ENCODE data around the gene AQP5. TPM values are rescaled to one million over a fixed set of nuclear protein-coding genes. Genes with fewer than 3 reads are reported as not detected.

AQP5 gene
- total RNA-seq, 1 experiment from 2014 or later = not detected

- Histone ChIP-seq H3K79me2 (ENCODE audit: low read length) (no peaks in the 10 kb centered on the region), H3K4me2 (ENCODE audit: low read length) (peak overlapping the region; percentile 95), H3K9me2 (replicated peaks; ENCODE audit: low read length) (no peaks in the 10 kb centered on the region), H3K9me3 (ENCODE audit: low read length) (no peaks in the 10 kb centered on the region), H2AFZ (ENCODE audit: low read length) (peak overlapping the region; percentile 98), H3K27ac (ENCODE audit: low read length) (no peak overlapping the region), H3K4me3 (ENCODE audit: low read length) (peak overlapping the region; percentile 65), H3K4me1 (ENCODE audit: insufficient read depth, low read length) (peaks cover 18% of the 10 kb centered on the region), H3K36me3 (ENCODE audit: low read depth, low read length) (no peaks in the 10 kb centered on the region), H4K20me1 (ENCODE audit: low read length) (no peaks in the 10 kb centered on the region), H3K27me3 (ENCODE audit: low read length) (no peaks in the 10 kb centered on the region), H3K9ac (ENCODE audit: low read length) (peak overlapping the region; percentile 37; the same call in 1 of the 2 replicates), H3F3A (ENCODE audit: low read length, unreplicated experiment) (no peaks in the 10 kb centered on the region)
- ChIA-PET CTCF (interaction anchor here (0.5 to 2.7 kb wide), 9 partner anchors 8 to 344 kb away, joined by 3 to 38 read pairs (median 5); partner anchors contain the start of genes PRPF40B and SMARCD1), POLR2A (ENCODE audit: unreplicated experiment) (interaction anchor here (0.6 kb wide), 1 partner anchor 39 kb away, joined by 3 read pairs; no protein-coding TSS in a partner anchor)
- ATAC-seq (peak; percentile 62), DNase-seq (peak; percentile 82)
- TF ChIP-seq CTCF (conservative IDR thresholded peaks at IDR 0.05; ENCODE audit: low read depth, low read length) (peak; percentile 81), EZH2 (IDR thresholded peaks at IDR 0.05; ENCODE audit: low read length, unreplicated experiment) (no peak)
- intact Hi-C loops (cut with micrococcal nuclease) = loop anchor here (1.0 to 10.0 kb wide), 4 partner anchors 89 to 192 kb away; no protein-coding TSS in a partner anchor
- BruUV-seq (replicated peaks) = no TSS peak
Observed at GRCh38 chr12:49967042-49967776, 5.5 kb downstream of the AQP5 start.

- Histone ChIP-seq H3K4me2 (ENCODE audit: low read length) (peak overlapping the region; percentile 95), H4K20me1 (ENCODE audit: low read length) (no peaks in the 10 kb centered on the region), H3K27ac (ENCODE audit: low read length) (no peak overlapping the region), H2AFZ (ENCODE audit: low read length) (peak overlapping the region; percentile 98), H3K27me3 (ENCODE audit: low read length) (no peaks in the 10 kb centered on the region), H3K79me2 (ENCODE audit: low read length) (no peaks in the 10 kb centered on the region), H3K4me1 (ENCODE audit: insufficient read depth, low read length) (peaks cover 12% of the 10 kb centered on the region), H3K4me3 (ENCODE audit: low read length) (peak overlapping the region; percentile 65; the same call in 1 of the 2 replicates), H3K9ac (ENCODE audit: low read length) (no peak overlapping the region), H3K9me2 (replicated peaks; ENCODE audit: low read length) (no peaks in the 10 kb centered on the region), H3F3A (ENCODE audit: low read length, unreplicated experiment) (no peaks in the 10 kb centered on the region), H3K36me3 (ENCODE audit: low read depth, low read length) (no peaks in the 10 kb centered on the region), H3K9me3 (ENCODE audit: low read length) (no peaks in the 10 kb centered on the region)
- TF ChIP-seq EZH2phosphoT487 (IDR thresholded peaks at IDR 0.05; ENCODE audit: borderline replicate concordance, low read length) (no peak), CTCF (conservative IDR thresholded peaks at IDR 0.05; ENCODE audit: low read depth, low read length) (no peak), EZH2 (IDR thresholded peaks at IDR 0.05; ENCODE audit: low read length, unreplicated experiment) (no peak)
- ChIA-PET CTCF (interaction anchor here (0.5 to 2.7 kb wide), 3 partner anchors 88 to 345 kb away, joined by 6 to 38 read pairs (median 22); partner anchors contain the start of gene PRPF40B), POLR2A (ENCODE audit: unreplicated experiment) (no interaction called here)
- intact Hi-C loops (cut with micrococcal nuclease) = loop anchor here (1.0 to 10.0 kb wide), 4 partner anchors 88 to 193 kb away; no protein-coding TSS in a partner anchor
- no peak for ATAC-seq
- no TSS peak for BruUV-seq (replicated peaks)
- DNase-seq = no peak
Observed at GRCh38 chr12:49967777-49968250, 6.1 kb downstream of the AQP5 start.
